AG09309 (cell line): Measurements from ENCODE around the gene AOPEP.

ENCODE experiments used
- DNase-seq: peaks from one replicate; pipeline ENCODE4 v3.0.0-alpha.2; 2010; ENCODE audit warnings: low read depth
- H3K4me3 ChIP-seq: 2 replicates; pipeline ENCODE4 v1.5.1; 2011; ENCODE audit warnings: mild to moderate bottlenecking, low read depth, low read length, moderate library complexity; ENCODE audit not compliant: control insufficient read depth
- CTCF ChIP-seq: IDR thresholded peaks from 2 replicates; pipeline ENCODE4 v1.5.1; 2011; ENCODE audit warnings: mild to moderate bottlenecking, low read depth, low read length, inconsistent platforms; ENCODE audit not compliant: insufficient read depth, control insufficient read depth; ENCODE audit errors: missing control alignments

The AOPEP gene

DNA sequence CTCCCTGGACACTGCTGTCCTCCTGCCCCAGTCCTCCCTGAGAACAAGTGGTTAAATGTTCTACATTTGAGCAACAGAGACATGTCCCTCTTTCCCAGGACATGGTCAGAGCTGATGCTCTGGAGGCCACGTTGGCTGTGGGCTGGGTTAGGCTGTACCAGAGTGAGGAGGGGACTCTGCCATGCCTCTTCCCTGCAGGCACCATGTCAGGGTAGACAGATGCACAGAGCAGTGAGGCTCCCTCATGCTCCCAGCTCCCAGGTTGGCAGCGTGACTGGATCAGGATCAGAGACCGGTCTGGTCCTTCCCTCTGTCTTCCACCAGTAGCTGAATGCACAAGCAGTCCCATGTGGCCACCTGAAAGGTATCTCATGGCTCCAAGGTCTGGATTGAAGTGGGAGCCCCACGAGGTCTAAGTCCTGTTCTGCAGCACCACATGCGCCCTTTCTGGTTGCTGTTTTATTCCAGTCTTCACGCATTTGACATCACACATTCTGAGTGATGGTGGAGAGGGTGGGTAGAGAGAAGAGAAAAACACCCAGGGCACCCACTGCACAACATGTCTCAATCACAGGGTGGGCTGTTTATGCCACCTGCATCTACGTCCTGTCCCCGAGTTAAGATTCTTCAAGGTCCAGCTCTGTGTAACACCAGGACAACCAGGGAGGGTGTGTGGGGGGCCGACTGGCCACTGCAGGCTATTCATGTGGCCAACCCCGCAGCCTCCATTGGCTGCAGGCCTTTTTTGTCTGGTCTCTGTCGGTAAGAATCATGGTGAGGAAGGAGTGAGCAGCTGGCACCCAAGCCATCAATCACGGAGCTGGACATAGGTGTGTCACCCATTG lies 386.2 kb downstream of the AOPEP start:
- H3K4me3 ChIP-seq, result no peak overlapping the region
- TF ChIP-seq CTCF, result no peak
- DNase-seq, result no peak

GRCh38 chr9:95115104-95115503 lies 388.6 kb downstream of the AOPEP start:
- no peak for DNase-seq
- no peak overlapping the region for H3K4me3 ChIP-seq
- no peak for TF ChIP-seq CTCF

DNA sequence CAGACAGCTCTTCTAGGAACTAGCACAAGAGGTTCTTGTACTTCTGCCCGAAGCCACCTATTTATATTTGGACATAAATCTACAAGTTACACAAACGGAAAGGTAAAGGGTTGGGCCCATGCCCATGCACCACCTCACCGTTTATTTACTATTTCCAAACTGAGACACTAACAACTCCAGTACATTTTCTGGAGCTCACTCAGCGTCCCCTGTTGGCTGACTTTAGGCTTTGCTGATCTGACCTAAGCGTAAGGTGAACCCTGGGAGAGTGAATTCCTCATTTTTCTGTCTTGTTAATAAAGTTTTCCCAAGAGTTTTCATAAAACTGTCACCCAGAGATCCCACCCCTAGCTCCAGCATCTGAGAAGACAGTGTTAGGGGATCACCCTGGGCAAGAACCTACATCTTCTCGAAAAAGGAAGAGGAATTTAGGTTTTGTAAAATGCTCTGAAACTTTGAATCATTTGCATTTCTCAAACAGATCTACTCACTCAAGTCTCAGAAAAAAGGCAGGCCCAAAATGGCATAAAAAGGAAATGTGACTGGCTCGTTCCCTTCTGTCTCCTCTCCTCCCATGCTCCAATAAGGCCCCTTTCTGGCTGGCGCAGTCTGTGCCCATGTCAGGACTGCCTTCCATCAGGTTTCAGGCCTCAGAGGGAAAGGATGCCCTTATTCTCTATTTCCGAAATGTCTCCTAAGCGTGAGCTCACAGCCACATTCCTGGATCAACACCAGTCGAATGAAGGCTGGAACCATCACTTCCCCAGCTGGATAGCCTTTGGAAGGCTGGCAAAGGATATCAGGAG lies 389.7 kb downstream of the AOPEP start:
- no peak for DNase-seq
- H3K4me3 ChIP-seq, result no peak overlapping the region
- no peak for TF ChIP-seq CTCF

GRCh38 chr9:95116808-95117204 lies 390.3 kb downstream of the AOPEP start:
- no peak for DNase-seq
- no peak overlapping the region for H3K4me3 ChIP-seq
- no peak for TF ChIP-seq CTCF

- TF ChIP-seq CTCF, result no peak
- H3K4me3 ChIP-seq, result no peak overlapping the region
- no peak for DNase-seq
Measured at GRCh38 chr9:95118596-95118995, 392.1 kb downstream of the AOPEP start.

GRCh38 chr9:95120781-95121370 lies 394.4 kb downstream of the AOPEP start:
- TF ChIP-seq CTCF, result no peak
- no peak overlapping the region for H3K4me3 ChIP-seq
- no peak for DNase-seq
